Right lobe of liver (tissue), 4 donors: ENCODE measurements around the gene NR2E3.

Experiments
- CTCF ChIP-seq, 4 donors: fragments of 200-600 bp in 3 of 4; fragments of 450-650 bp in 1 of 4; IDR thresholded peaks; one replicate each; pipeline versions ENCODE4 v1.5.1 to v1.8.0; 2016 to 2022; ENCODE audit warnings: antibody characterized with exemption in 4 of 4, mild to moderate bottlenecking in 2 of 4
- POLR2A ChIP-seq: fragments of 450-650 bp; IDR thresholded peaks from one replicate; pipeline ENCODE4 v1.6.1; 2017; ENCODE audit warnings: antibody characterized with exemption, mild to moderate bottlenecking
- donor health status: DM: no; HTN: no; CAD: no.
- donor health status: DM: no; HTN: no; CAD: no.
- donor health status: DM: no; HTN: yes; CAD: no.

GRCh38 chr15:71801935-71802655, 8.3 kb upstream of the NR2E3 start:
- no peak for TF ChIP-seq CTCF (IDR thresholded peaks at IDR 0.05)
- TF ChIP-seq POLR2A = no peak
